Psoas muscle (tissue), 8 donors: ENCODE data around the gene NBR1. TPM values are rescaled to one million over a fixed set of nuclear protein-coding genes. Genes with fewer than 3 reads are reported as not detected.

Experiments
- ATAC-seq, 4 donors: fragments of 200-7000 bp; cut with Tn5 transposase; one replicate each; pipeline ENCODE4 v1.9.1; 2020; ENCODE audit warnings: moderate library complexity in 3 of 4, mild to moderate bottlenecking in 2 of 4
- DNase-seq, 2 donors: peaks; one replicate each; pipeline ENCODE4 v3.0.0-alpha.2; 2020
- H3K27ac ChIP-seq: fragments of 200-600 bp; one replicate; pipeline ENCODE4 v1.8.0; 2022
- H3K27me3 ChIP-seq, 3 donors: fragments of 200-600 bp in 1 of 3; one replicate each; pipeline versions ENCODE4 v1.6.1 to v1.8.0; 2013 to 2022; ENCODE audit warnings: low read length in 2 of 3, mild to moderate bottlenecking in 2 of 3, moderate library complexity in 1 of 3; ENCODE audit not compliant: insufficient read depth in 3 of 3
- H3K36me3 ChIP-seq, 2 donors: fragments of 200-600 bp in 1 of 2; one replicate each; pipeline versions ENCODE4 v1.6.1 to v1.8.0; 2013 to 2022; ENCODE audit warnings: low read depth in 1 of 2, mild to moderate bottlenecking in 1 of 2, moderate library complexity in 1 of 2; ENCODE audit not compliant: insufficient read depth in 1 of 2
- H3K4me1 ChIP-seq: fragments of 200-600 bp; one replicate; pipeline ENCODE4 v1.8.0; 2022
- H3K4me3 ChIP-seq: fragments of 200-600 bp; one replicate; pipeline ENCODE4 v1.8.0; 2022; ENCODE audit warnings: mild to moderate bottlenecking
- H3K9me3 ChIP-seq: fragments of 200-600 bp; one replicate; pipeline ENCODE4 v1.8.0; 2022
- WGBS, 3 donors: extraction: QIAGEN DNeasy Blood & Tissue Kit; methylation state at CpG; one replicate each; pipeline versions ENCODE4 v1.1.6 to v1.1.7; 2013; 5-methylcytosine and 5-hydroxymethylcytosine counted together
- intact Hi-C, 2 donors: fragments of 100-400 bp; cut with DNase I; formaldehyde crosslinking; loops; one replicate each; pipeline versions ENCODE4 v1.11.0 to v1.14.2; 2022
- polyA plus RNA-seq, 3 donors: library from polyadenylated mRNA; stranded (reverse); fragments of 200-250 nt; gene quantifications; one replicate each; pipeline ENCODE4 v1.2.3, GENCODE V29; 2013
- total RNA-seq, 4 donors: library from RNA; stranded (reverse); fragmentation: NEBNext Ultra II Directional in 2 of 4; extraction: Animal tissue kit (Norgen Biotek cat#: 25700) in 2 of 4; gene quantifications; one replicate each; pipeline versions ENCODE4 v1.2.1 to v1.2.4, GENCODE V29; 2021 to 2023
- TF ChIP-seq, protein P1 (sequence below): fragments of 200-600 bp; IDR thresholded peaks from one replicate; pipeline ENCODE4 v1.8.0; 2022; ENCODE audit warnings: antibody characterized with exemption
- donor health status: healthy with polysubstance abuse.
- donor health status: DM: no; HTN: no; CAD: no; lungs with moderate emphysema.
- donor health status: Bipolar disorder and iron deficiency.
- donor health status: healthy.
- donor health status: DM: yes; HTN: yes; CAD: no.
- donor health status: DM: no; HTN: no; CAD: no.
- donor health status: DM: no; HTN: no; CAD: no.
- donor health status: DM: yes; HTN: yes; CAD: no.

The NBR1 gene
- total and polyA plus RNA-seq, 7 donors: 13.7 to 157 (median 104) TPM

DNA sequence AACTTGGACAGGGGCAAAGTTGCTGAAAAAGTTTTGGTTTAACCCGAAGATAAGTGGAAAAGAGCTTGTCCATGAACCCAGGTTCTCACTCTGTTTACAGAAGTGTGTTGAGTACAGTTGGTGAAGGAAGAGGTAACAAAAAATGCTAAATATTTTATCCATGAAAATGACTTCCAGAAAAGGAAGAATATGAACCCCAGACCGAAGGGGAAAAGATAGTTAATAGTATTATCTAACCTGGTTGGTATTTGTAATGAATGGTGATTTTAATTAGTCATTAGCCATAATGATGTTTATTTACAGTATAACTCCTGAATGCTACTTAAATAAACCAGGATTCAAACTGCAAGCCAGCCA lies 40.1 kb downstream of the NBR1 start:
- Histone ChIP-seq H3K27ac (peak overlapping the region; percentile 66), H3K9me3 (no peaks in the 10 kb centered on the region), H3K36me3 (peaks cover 3 to 98% of the 10 kb centered on the region in 2 donors), H3K4me1 (no peaks in the 10 kb centered on the region), H3K27me3 (no peaks in the 10 kb centered on the region), H3K4me3 (peak overlapping the region; percentile 71)
- WGBS, 3 donors: 34 to 41% (median 38%) methylated on average over 2 of the region's 2 CpGs
- TF ChIP-seq, protein P1, sequence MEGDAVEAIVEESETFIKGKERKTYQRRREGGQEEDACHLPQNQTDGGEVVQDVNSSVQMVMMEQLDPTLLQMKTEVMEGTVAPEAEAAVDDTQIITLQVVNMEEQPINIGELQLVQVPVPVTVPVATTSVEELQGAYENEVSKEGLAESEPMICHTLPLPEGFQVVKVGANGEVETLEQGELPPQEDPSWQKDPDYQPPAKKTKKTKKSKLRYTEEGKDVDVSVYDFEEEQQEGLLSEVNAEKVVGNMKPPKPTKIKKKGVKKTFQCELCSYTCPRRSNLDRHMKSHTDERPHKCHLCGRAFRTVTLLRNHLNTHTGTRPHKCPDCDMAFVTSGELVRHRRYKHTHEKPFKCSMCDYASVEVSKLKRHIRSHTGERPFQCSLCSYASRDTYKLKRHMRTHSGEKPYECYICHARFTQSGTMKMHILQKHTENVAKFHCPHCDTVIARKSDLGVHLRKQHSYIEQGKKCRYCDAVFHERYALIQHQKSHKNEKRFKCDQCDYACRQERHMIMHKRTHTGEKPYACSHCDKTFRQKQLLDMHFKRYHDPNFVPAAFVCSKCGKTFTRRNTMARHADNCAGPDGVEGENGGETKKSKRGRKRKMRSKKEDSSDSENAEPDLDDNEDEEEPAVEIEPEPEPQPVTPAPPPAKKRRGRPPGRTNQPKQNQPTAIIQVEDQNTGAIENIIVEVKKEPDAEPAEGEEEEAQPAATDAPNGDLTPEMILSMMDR: no peak
- ATAC-seq (no peak), DNase-seq (no peak)
- intact Hi-C loops: loop anchor here in 1 of 2 donors (10.0 kb wide), 1 partner anchor 274 kb away; the partner anchor contains the start of gene DHX8

DNA sequence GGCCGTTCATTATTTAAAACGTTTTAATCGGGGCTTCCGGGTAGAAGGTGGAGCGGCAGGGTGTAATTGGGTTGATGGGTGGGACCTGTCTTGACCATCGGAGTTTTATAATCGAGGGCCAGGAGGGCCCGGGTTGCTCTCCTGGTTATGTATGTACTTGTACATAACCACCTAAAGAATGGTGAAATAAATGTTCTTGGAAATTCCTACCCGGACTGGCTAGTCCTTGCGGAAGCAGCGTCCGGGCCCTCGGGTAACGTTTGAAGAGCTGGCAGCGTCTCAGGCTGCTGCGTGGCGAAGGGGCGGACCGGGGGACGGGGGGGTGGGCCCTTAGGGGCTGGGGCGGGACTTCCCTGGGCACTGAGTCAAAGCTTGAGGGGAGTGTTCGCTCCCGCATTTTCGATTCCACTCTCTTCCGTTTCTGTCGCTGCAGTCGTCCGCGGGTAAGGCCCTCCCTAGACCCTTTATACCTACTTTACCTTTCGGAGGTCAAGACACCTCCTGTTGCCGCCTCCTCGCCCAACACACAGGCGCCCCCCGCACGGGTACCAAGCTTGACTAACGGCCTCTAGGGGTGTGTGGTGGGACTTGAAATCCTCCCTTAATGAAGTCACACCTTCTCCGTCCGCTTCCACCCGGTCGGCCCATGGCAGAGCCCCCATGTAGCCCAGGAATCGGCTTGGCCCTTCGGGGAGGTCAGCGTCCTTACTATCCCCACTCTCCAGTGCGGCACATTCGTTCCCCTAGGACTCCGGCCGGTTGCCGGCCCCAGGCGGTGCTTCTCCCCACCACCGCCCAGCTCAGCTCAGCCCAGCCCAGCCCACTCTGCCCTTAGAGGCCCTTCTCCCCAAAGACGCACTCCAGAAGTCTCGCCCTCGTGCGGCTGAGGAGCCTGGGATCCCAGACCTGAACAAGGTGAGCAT lies 40.7 kb downstream of the NBR1 start, which contains the start of gene TMEM106A:
Gene TMEM106A (plus strand): TSS at position 396 of the 923 bp plus-strand sequence. CDS start 1,167 bp downstream, outside the sequence.
- Histone ChIP-seq H3K36me3 (peaks cover 3 to 98% of the 10 kb centered on the region in 2 donors), H3K27ac (peak within 1 kb of the TSS; percentile 66), H3K27me3 (no peaks in the 10 kb centered on the region), H3K4me1 (no peaks in the 10 kb centered on the region), H3K4me3 (peak within 1 kb of the TSS; percentile 71), H3K9me3 (no peaks in the 10 kb centered on the region)
- TF ChIP-seq, protein P1: no peak
- intact Hi-C loops: loop anchor here in 1 of 2 donors (10.0 kb wide), 1 partner anchor 273 kb away; the partner anchor contains the start of gene DHX8
- ATAC-seq: peak; percentile 48 to 75 (median 59)
- peak; percentile 80 to 84 for DNase-seq
- 29 to 34% (median 31%) methylated on average over 54 of the region's 54 CpGs for WGBS, 3 donors

DNA sequence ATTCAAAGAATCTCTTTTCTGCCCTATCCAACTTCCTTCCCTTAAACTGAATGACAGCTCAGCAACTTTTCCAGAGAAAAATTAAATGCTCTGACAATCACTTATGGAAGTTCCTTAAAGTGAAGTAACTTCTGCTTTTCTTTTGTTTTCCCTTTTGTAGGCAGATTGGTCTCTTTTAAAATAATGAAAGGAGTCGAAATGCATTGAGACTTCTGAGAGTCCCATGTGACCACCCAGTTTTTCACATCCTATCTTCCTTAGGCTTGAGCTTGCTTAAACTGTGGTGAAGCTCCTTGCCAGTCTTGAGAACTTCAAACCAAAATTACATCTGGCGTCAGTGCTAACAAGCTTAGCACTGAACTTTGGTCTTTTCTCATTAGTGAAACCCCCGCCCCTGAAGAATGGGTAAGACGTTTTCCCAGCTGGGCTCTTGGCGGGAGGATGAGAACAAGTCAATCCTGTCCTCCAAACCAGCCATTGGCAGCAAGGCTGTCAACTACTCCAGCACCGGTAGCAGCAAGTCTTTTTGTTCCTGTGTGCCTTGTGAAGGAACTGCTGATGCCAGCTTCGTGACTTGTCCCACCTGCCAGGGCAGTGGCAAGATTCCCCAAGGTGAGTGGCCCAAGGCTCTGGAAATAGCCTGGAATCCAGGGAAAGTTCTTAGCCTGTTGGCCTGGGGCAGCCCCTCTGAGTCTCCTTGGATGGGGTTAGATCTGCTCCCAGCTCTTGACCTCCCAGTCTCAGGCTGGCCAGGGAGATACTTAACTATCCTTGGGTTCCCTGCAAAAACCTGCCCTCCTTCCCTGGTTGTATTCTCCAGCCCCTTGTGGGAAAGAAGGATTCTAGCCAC lies 41.9 kb downstream of the NBR1 start:
- ATAC-seq (peak in 1 of 4 donors; percentile 9), DNase-seq (no peak)
- H3K4me1 ChIP-seq: no peaks in the 10 kb centered on the region
- TF ChIP-seq, protein P1: no peak
- peaks cover 6 to 98% of the 10 kb centered on the region in 2 donors for H3K36me3 ChIP-seq
- H3K4me3 ChIP-seq: peak overlapping the region; percentile 71
- H3K9me3 ChIP-seq: no peaks in the 10 kb centered on the region
- no peak overlapping the region for H3K27ac ChIP-seq
- WGBS, 3 donors: 68 to 75% (median 72%) methylated on average over 7 of the region's 7 CpGs
- H3K27me3 ChIP-seq: no peaks in the 10 kb centered on the region
- intact Hi-C loops: loop anchor here in 1 of 2 donors (10.0 kb wide), 1 partner anchor 272 kb away; the partner anchor contains the start of gene DHX8

DNA sequence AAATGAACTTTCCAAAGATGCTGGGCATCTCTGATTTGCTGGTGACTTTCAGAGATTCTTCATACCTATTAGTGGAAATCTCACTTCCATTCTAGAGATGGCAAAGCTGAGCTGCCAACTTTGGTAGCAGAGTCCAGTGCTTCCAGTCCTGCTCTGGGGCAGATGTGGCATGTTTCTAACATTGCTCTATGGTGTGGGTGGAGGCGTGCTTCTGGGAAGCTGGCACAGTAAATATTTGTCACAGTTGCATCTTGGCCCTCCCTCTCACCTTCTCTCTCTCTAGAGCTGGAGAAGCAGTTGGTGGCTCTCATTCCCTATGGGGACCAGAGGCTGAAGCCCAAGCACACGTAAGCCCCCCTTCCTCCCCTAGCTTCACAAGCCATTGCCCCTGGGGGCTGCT lies 42.5 kb downstream of the NBR1 start:
- WGBS, 3 donors: 90 to 97% (median 92%) methylated on average over 2 of the region's 2 CpGs
- H3K4me1 ChIP-seq: no peaks in the 10 kb centered on the region
- no peak overlapping the region for H3K27ac ChIP-seq
- H3K36me3 ChIP-seq: peaks cover 6 to 94% of the 10 kb centered on the region in 2 donors
- intact Hi-C loops: loop anchor here in 1 of 2 donors (10.0 kb wide), 1 partner anchor 271 kb away; the partner anchor contains the start of gene DHX8
- no peak overlapping the region for H3K4me3 ChIP-seq
- TF ChIP-seq, protein P1: no peak
- H3K9me3 ChIP-seq: no peaks in the 10 kb centered on the region
- DNase-seq (no peak), ATAC-seq (no peak)
- H3K27me3 ChIP-seq: no peaks in the 10 kb centered on the region
